BJ (cell line): ENCODE results near the gene MMRN1. TPM values are rescaled to one million over a fixed set of nuclear protein-coding genes. Genes with fewer than 3 reads are reported as not detected.

Source experiments
- CTCF ChIA-PET: fragments of 350-600 bp; formaldehyde crosslinking; extraction: SDS; loops from one replicate; lab custom pipeline; 2021; ENCODE audit warnings: antibody characterized with exemption, inconsistent platforms; lab: Yijun Ruan, JAX
- POLR2A ChIA-PET: fragments of 300-600 bp; sonication (Branson Sonifier 250); formaldehyde crosslinking; extraction: SDS; loops from one replicate; lab custom pipeline; 2021; ENCODE audit warnings: antibody characterized with exemption; lab: Charles Lee
- DNase-seq: peaks from one replicate; pipeline ENCODE4 v3.0.0-alpha.2; 2011; ENCODE audit warnings: low read depth
- H3K27me3 ChIP-seq: 2 replicates; pipeline ENCODE4 v1.6.0; 2011; ENCODE audit warnings: low read length; ENCODE audit not compliant: control insufficient read depth, insufficient read depth
- H3K36me3 ChIP-seq: 2 replicates; pipeline ENCODE4 v1.5.1; 2011; ENCODE audit warnings: low read length; ENCODE audit not compliant: control insufficient read depth, insufficient read depth
- H3K4me3 ChIP-seq: 2 replicates; pipeline ENCODE4 v1.5.1; 2011; ENCODE audit warnings: low read depth, mild to moderate bottlenecking, control low read depth, low read length
- polyA plus RNA-seq: library from polyadenylated mRNA; depleted of rRNA; stranded (reverse); fragments of >200 nt; gene quantifications from 2 replicates; pipeline ENCODE4 v1.2.3, GENCODE V29; 2011
- TF ChIP-seq, protein P1 (sequence below): IDR thresholded peaks from 2 replicates; pipeline ENCODE4 v1.5.1; 2011; ENCODE audit warnings: low read depth, mild to moderate bottlenecking, control low read depth, inconsistent platforms, low read length, moderate library complexity; ENCODE audit not compliant: insufficient read depth

The MMRN1 gene
- polyA plus RNA-seq, 1 experiment: not detected

DNA sequence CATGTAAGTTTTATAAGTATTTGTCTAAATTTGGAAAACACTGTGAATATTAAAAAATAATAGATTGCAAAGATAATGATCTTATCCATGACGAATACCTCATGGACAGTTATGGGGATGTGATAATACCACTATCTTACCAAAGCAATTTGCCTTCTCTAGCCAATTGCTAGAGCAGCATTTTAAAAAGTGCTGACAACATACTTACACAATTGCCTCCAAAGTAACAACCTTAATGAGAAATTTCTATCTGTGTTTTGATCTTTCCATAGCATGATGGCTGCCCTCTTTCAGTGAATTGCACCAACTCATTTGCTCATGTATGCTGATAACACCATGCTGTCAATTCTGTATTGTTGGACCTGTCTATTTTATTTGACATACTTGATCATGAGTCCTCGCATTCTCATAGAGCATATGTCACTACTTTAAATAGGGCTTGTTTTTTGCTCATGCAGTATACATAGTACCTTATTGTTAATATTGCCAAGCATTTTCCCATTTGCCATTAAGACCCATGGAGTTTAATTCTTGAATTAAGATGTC, 87.2 kb downstream of the MMRN1 start:
- DNase-seq: no peak
- Histone ChIP-seq H3K4me3 (no peak overlapping the region), H3K36me3 (no peaks in the 10 kb centered on the region), H3K27me3 (no peaks in the 10 kb centered on the region)
- TF ChIP-seq, protein P1, sequence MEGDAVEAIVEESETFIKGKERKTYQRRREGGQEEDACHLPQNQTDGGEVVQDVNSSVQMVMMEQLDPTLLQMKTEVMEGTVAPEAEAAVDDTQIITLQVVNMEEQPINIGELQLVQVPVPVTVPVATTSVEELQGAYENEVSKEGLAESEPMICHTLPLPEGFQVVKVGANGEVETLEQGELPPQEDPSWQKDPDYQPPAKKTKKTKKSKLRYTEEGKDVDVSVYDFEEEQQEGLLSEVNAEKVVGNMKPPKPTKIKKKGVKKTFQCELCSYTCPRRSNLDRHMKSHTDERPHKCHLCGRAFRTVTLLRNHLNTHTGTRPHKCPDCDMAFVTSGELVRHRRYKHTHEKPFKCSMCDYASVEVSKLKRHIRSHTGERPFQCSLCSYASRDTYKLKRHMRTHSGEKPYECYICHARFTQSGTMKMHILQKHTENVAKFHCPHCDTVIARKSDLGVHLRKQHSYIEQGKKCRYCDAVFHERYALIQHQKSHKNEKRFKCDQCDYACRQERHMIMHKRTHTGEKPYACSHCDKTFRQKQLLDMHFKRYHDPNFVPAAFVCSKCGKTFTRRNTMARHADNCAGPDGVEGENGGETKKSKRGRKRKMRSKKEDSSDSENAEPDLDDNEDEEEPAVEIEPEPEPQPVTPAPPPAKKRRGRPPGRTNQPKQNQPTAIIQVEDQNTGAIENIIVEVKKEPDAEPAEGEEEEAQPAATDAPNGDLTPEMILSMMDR: no peak
- ChIA-PET POLR2A (no interaction called here), CTCF (no interaction called here)

DNA sequence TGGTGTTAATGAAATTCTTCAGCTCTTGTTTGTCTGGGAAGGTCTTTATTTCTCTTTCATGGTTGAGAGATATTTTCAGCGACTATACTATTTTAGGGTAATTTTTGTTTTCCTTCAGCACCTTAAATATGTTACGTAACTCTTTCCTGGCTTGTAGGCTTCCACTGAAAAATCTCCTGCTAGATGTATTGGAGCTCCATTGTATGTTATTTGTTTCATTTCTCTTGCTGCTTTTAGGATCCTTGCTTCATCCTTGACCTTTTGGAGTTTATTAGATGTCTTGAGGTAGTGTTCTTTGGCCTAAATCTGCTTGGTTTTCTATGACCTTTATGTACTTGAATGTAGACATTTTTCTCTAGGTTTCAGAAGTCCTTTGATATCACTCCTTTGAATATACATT, 93.6 kb downstream of the MMRN1 start:
- POLR2A ChIA-PET: no interaction called here
- H3K27me3 ChIP-seq: no peaks in the 10 kb centered on the region
- TF ChIP-seq, protein P1: no peak
- no peaks in the 10 kb centered on the region for H3K36me3 ChIP-seq
- no peak for DNase-seq
- no peak overlapping the region for H3K4me3 ChIP-seq
- CTCF ChIA-PET: no interaction called here

DNA sequence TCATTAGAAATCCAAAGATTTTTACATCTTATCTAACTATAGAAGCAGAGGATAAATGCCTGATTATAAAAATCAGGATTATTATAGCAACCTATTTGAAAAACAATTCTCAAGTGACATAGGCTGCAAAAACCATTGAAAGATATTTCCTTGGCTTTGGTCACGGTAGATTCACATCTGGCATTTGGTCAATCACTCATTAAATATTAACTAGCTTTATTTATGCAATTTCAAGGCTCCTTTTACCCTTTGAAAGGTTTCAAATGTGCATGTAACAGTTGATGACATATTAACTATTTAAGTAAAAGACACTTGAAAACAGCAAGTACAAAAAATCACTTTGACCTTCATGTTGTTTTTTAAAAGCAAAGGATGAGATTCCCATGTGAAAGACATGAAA, 98.1 kb downstream of the MMRN1 start:
- Histone ChIP-seq H3K27me3 (no peaks in the 10 kb centered on the region), H3K36me3 (no peaks in the 10 kb centered on the region), H3K4me3 (no peak overlapping the region)
- TF ChIP-seq, protein P1: no peak
- ChIA-PET POLR2A (no interaction called here), CTCF (no interaction called here)
- no peak for DNase-seq

DNA sequence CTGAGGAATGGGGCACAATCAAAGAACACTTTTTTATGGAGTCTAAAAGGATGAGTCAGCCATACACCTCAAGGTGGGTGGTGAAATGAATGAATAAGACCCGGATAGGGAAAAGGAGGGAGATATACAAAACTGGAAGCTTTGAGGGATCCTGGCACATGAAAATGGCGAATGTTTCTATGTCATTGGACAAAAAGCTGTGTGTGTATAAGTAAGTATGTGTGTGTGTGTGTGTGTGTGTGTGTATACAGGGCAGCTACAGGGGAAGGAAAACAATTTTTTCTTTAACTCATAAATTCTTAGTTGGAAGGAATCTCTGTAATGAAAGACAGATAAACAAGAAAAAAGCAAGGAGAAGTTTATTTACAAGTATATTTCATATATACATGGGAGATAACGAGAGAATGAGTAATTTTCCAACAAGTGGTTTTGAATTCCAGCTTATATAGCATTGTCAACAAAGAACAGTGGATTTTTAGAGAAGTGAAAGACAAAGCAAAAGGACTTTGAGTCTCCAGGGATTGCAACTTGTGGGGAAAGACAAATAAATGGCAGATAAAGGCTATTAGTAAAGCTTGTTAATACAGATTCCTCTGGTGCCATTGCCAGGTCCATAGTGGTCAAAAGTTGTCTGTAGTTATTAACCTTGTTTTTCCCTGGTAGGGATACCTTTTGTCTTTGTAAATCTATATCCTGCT, 99.7 kb downstream of the MMRN1 start:
- H3K27me3 ChIP-seq: no peaks in the 10 kb centered on the region
- no peak overlapping the region for H3K4me3 ChIP-seq
- POLR2A ChIA-PET: no interaction called here
- no peak for DNase-seq
- no peaks in the 10 kb centered on the region for H3K36me3 ChIP-seq
- CTCF ChIA-PET: no interaction called here
- TF ChIP-seq, protein P1: no peak

DNA sequence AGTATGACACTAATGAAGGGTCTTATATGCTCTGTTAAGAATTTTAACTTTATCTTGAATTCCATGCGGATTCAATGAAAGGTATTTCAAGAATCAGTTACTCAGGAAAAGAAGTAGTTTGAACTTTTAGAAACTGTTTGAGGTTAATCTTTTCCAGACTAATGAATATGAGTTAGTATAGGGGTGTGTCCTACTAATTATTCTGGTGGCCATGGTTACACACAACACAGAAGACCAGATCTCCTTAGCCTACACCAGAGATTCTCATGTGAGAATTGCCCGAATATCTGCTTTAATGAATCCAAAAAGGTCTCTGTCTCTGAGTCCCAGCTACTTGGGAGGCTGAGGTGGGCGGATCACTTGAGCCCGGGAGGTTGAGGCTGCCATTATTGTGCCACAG, 100.4 kb downstream of the MMRN1 start:
- no peak for DNase-seq
- H3K36me3 ChIP-seq: no peaks in the 10 kb centered on the region
- ChIA-PET CTCF (no interaction called here), POLR2A (no interaction called here)
- no peak overlapping the region for H3K4me3 ChIP-seq
- TF ChIP-seq, protein P1: no peak
- no peaks in the 10 kb centered on the region for H3K27me3 ChIP-seq
